Ascending aorta (tissue), 2 donors: Measurements from ENCODE around the gene ABHD16A. TPM values are rescaled to one million over a fixed set of nuclear protein-coding genes. Genes with fewer than 3 reads are reported as not detected.

Source experiments
- DNase-seq, 2 donors: peaks; one replicate each; pipeline ENCODE4 v3.0.0-alpha.2; 2019; ENCODE audit warnings: low spot score in 2 of 2
- H3K27ac ChIP-seq, 2 donors: fragments of 200-600 bp; sonication (generic); one replicate each; pipeline ENCODE4 v1.5.1; 2016 to 2017; ENCODE audit warnings: mild to moderate bottlenecking in 1 of 2
- H3K27me3 ChIP-seq: fragments of 200-600 bp; sonication (generic); one replicate; pipeline ENCODE4 v1.5.1; 2017
- H3K36me3 ChIP-seq, 2 donors: fragments of 200-600 bp; sonication (generic); one replicate each; pipeline ENCODE4 v1.5.1; 2016
- H3K4me1 ChIP-seq, 2 donors: fragments of 200-600 bp; sonication (generic); one replicate each; pipeline ENCODE4 v1.5.1; 2016 to 2017; ENCODE audit warnings: mild to moderate bottlenecking in 1 of 2
- H3K4me3 ChIP-seq, 2 donors: fragments of 200-600 bp; sonication (generic); one replicate each; pipeline ENCODE4 v1.5.1; 2016 to 2017; ENCODE audit warnings: mild to moderate bottlenecking in 1 of 2
- H3K9me3 ChIP-seq, 2 donors: fragments of 200-600 bp; sonication (generic); one replicate each; pipeline ENCODE4 v1.5.1; 2016
- intact Hi-C: fragments of 100-400 bp; cut with DNase I; formaldehyde crosslinking; loops from one replicate; pipeline ENCODE4 v1.15.1; 2023
- total RNA-seq: library from RNA; depleted of rRNA; stranded (reverse); fragments of >200 nt; gene quantifications from one replicate; pipeline ENCODE4 v1.1.0, GENCODE V29; 2016
- TF ChIP-seq, protein P1 (sequence below), 3 experiments: fragments of 200-600 bp in 2 of 3; fragments of 450-650 bp in 1 of 3; sonication (generic) in 2 of 3; IDR thresholded peaks; one replicate each; pipeline ENCODE4 v1.5.1; 2016 to 2019; ENCODE audit warnings: antibody characterized with exemption in 3 of 3, mild to moderate bottlenecking in 1 of 3, moderate library complexity in 1 of 3

The ABHD16A gene
- total RNA-seq, 1 donor from 2014 or later = 28.0 TPM

DNA sequence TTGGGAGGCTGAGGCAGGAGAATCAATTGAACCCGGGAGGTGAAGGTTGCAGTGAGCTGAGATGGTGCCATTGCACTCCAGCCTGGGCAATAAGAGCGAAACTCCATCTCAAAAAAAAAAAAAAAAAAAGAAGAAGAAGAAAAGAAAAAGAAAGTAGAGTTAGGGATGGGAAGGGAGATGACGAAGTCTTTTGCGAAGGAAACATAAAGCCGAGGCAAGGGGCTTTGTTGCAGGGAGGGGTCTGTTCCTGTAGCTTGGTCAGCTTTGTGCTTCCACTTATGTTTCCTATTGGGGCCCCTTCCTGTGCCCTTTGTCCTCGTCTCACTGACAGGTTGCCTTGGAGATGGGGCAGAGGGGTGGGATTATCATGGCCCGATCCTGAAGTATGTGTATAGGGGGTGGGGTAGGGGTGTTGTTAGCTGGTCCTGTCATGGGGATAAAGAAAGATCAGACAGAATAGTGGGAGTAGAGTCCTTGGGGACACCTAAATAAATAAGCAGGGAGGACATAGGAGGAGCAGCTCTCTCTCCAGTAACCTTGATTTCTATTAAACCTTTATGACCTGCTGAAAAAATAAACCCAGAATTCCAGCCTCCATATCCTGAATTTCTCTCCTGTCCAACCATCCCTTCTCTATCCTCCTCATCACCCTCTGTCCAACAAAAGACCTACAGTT, 34.3 kb upstream of the ABHD16A start:
- H3K9me3 ChIP-seq = no peaks in the 10 kb centered on the region
- TF ChIP-seq, protein P1, sequence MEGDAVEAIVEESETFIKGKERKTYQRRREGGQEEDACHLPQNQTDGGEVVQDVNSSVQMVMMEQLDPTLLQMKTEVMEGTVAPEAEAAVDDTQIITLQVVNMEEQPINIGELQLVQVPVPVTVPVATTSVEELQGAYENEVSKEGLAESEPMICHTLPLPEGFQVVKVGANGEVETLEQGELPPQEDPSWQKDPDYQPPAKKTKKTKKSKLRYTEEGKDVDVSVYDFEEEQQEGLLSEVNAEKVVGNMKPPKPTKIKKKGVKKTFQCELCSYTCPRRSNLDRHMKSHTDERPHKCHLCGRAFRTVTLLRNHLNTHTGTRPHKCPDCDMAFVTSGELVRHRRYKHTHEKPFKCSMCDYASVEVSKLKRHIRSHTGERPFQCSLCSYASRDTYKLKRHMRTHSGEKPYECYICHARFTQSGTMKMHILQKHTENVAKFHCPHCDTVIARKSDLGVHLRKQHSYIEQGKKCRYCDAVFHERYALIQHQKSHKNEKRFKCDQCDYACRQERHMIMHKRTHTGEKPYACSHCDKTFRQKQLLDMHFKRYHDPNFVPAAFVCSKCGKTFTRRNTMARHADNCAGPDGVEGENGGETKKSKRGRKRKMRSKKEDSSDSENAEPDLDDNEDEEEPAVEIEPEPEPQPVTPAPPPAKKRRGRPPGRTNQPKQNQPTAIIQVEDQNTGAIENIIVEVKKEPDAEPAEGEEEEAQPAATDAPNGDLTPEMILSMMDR (IDR thresholded peaks at IDR 0.05) = no peak

DNA sequence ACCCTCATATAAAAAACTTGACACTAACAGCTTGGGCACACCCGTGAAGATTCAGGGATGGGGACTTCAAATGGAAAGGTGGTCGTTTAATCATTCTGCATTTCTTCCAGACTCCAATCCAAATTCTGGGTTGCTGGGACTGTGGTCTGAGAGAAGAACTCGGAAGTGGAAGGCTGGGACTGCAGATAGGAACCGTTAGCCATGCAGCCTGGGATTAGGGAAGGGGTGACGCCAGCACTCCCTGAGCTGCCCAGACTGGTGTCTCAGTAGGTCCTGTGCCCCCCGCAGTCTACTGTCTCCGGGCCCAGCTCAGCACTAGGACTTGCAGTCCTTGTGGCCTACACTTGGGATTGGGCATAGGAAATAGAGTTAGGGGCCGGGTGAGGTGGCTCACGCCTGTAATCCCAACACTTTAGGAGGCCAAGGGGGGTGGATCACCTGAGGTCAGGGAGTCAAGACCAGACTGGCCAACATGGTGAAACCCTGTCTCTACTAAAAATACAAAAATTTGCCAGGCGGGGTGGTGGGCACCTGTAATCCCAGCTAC, 33.7 kb upstream of the ABHD16A start:
- TF ChIP-seq, protein P1 (IDR thresholded peaks at IDR 0.05) = no peak
- H3K4me1 ChIP-seq = peaks cover 20 to 35% of the 10 kb centered on the region in 2 donors
- H3K27me3 ChIP-seq = no peaks in the 10 kb centered on the region
- H3K4me3 ChIP-seq = peak overlapping the region; percentile 67 to 75
- no peaks in the 10 kb centered on the region for H3K9me3 ChIP-seq
- no peak for DNase-seq
- intact Hi-C loops = loop anchor here (2.0 to 10.0 kb wide), 2 partner anchors 34 to 418 kb away; partner anchors contain the start of genes ABHD16A, PPT2 and PRRT1
- peak overlapping the region; percentile 91 to 94 for H3K27ac ChIP-seq
- peaks cover 23 to 24% of the 10 kb centered on the region in 2 donors for H3K36me3 ChIP-seq

More for the DNA sequence above, 34.3 kb upstream of the ABHD16A start:
- DNase-seq = no peak
- Histone ChIP-seq H3K27ac (peak overlapping the region; percentile 91 to 94), H3K36me3 (peaks cover 17 to 18% of the 10 kb centered on the region in 2 donors), H3K4me1 (peaks cover 20 to 35% of the 10 kb centered on the region in 2 donors), H3K4me3 (peak overlapping the region in 1 of 2 donors; percentile 67), H3K27me3 (no peaks in the 10 kb centered on the region)
- intact Hi-C loops = loop anchor here (2.0 to 10.0 kb wide), 2 partner anchors 35 to 417 kb away; partner anchors contain the start of genes ABHD16A, PPT2 and PRRT1

DNA sequence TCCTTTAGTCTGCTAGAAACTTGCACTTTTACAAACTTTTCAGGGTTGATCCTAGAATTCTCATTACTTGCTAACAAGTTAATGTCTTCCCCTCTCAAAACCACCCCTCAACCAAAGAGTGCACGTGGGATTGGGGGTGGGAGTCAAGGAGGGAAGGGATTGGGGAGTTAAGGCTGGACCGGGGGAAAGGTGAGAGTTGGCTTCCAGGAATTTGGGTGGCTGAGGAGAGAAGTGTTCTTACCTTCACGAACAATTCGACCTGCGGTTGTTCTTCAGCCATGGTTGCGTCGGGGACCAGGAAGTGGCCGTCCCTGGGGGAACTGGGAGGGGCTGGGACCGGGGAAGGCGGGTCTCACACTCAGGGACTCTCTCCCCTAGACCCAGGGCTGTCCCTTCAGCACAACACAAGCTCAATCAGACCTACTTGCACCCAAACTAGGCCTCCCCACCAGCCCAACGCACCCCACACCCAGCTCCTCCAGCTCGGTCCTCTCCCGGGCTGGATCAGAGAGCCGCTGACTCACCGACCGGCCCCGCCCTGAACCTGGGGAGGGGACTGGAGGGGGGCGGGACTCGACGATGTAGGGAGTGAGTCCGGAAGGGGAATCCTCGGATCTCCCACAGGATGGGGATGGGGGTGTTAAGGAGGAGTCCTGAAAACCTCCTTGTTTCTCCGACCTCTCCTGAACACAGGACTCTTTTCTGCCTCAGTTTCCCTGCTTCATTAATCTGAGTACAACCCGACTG, 33.1 kb upstream of the ABHD16A start, which contains the start of gene CLIC1:
Gene CLIC1, minus strand, starts transcription at position 510 of the 747 bp plus-strand sequence. Its CDS starts 230 bp downstream, at position 280.
- intact Hi-C loops = loop anchor here (2.0 to 10.0 kb wide), 2 partner anchors 33 to 419 kb away; partner anchors contain the start of genes ABHD16A, PPT2 and PRRT1
- Histone ChIP-seq H3K4me3 (peak within 1 kb of the TSS; percentile 67 to 75), H3K9me3 (no peaks in the 10 kb centered on the region), H3K27me3 (no peaks in the 10 kb centered on the region), H3K36me3 (peaks cover 28 to 30% of the 10 kb centered on the region in 2 donors), H3K4me1 (peaks cover 20 to 35% of the 10 kb centered on the region in 2 donors), H3K27ac (peak within 1 kb of the TSS; percentile 91 to 94)
- TF ChIP-seq, protein P1 (IDR thresholded peaks at IDR 0.05) = no peak
- DNase-seq = peak; percentile 70 to 95

DNA sequence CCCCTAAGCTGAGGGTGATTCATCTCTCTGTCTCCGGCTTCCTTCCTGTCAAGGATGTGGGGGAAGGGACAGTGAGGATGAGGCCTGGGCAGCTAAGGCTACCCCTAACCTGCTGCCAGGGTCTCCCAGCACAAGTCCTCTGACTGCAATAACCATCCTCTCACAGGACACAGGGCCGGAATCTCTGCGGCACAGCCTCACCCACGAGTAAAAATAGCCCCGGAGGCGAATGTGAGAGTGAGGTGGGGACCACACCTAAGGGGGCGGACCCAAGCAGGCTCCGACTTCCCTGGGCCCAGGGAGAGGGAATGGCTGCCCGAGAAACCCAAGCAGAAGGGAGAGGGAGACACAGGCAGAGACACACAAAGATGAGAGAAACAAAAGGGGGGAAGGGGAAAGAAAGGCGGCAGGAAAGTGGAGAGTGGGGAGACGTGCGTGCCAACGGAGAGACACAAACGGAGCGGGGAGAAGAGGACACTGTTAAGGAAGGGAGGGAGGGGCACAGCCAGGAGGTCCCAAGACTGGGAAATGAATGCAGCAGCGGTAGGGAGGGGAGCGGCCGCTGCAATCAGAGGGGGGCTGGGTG, 31.8 kb upstream of the ABHD16A start:
- Histone ChIP-seq H3K4me1 (peaks cover 18 to 33% of the 10 kb centered on the region in 2 donors), H3K27ac (peak overlapping the region; percentile 91 to 94), H3K9me3 (no peaks in the 10 kb centered on the region), H3K4me3 (peak overlapping the region; percentile 67 to 75), H3K36me3 (peaks cover 33 to 37% of the 10 kb centered on the region in 2 donors), H3K27me3 (no peaks in the 10 kb centered on the region)
- intact Hi-C loops = loop anchor here (2.0 to 10.0 kb wide), 3 partner anchors 92 to 420 kb away; partner anchors contain the start of genes ATP6V1G2, HSPA1B, NFKBIL1 and PPT2
- TF ChIP-seq, protein P1 (IDR thresholded peaks at IDR 0.05) = no peak
- peak; percentile 53 to 81 for DNase-seq
